Caco-2 (cell line): ENCODE data around the gene ADAM12. TPM values are rescaled to one million over a fixed set of nuclear protein-coding genes. Genes with fewer than 3 reads are reported as not detected.

Experiments
- BruUV-seq: library from RNA; stranded (reverse); fragments of 400-500 nt; replicated peaks from 2 replicates; lab custom pipeline; 2021; lab: Mats Ljungman, UMichigan
- CTCF ChIA-PET: fragments of 300-600 bp; sonication (Branson Sonifier 250); formaldehyde crosslinking; loops from one replicate; lab custom pipeline; 2022; ENCODE audit warnings: antibody characterized with exemption; lab: Charles Lee
- POLR2A ChIA-PET: fragments of 300-600 bp; sonication (Branson Sonifier 250); formaldehyde crosslinking; loops from one replicate; lab custom pipeline; 2022; ENCODE audit warnings: antibody characterized with exemption; lab: Charles Lee
- DNase-seq, 2 experiments: peaks; one replicate each; pipeline versions ENCODE4 v3.0.0 to v3.0.0-alpha.2; 2020 to 2022
- H3K27me3 ChIP-seq: replicated peaks from 2 replicates; pipeline ENCODE4 v1.6.0; 2011; ENCODE audit warnings: low read length; ENCODE audit not compliant: control insufficient read depth, insufficient read depth
- H3K36me3 ChIP-seq: 2 replicates; pipeline ENCODE4 v1.5.1; 2011; ENCODE audit warnings: low read length; ENCODE audit not compliant: control insufficient read depth, insufficient read depth
- H3K4me1 ChIP-seq: fragments of 250-450 bp; sonication (Bioruptor Pico); 2 replicates; pipeline ENCODE4 v1.5.1; 2020; ENCODE audit warnings: mild to moderate bottlenecking
- H3K4me3 ChIP-seq: 2 replicates; pipeline ENCODE4 v1.5.1; 2011; ENCODE audit warnings: low read depth, mild to moderate bottlenecking, control low read depth, low read length
- H3K9me3 ChIP-seq: fragments of 250-450 bp; sonication (Bioruptor Pico); 2 replicates; pipeline ENCODE4 v1.5.1; 2020; ENCODE audit warnings: mild to moderate bottlenecking, moderate library complexity
- H3K27ac Mint-ChIP-seq: one replicate; pipeline ENCODE4 v1.8.0; 2022; ENCODE audit warnings: mixed read lengths; ENCODE audit not compliant: unreplicated experiment
- H3K27me3 Mint-ChIP-seq: one replicate; pipeline ENCODE4 v1.8.0; 2022; ENCODE audit warnings: mixed read lengths; ENCODE audit not compliant: insufficient read depth, unreplicated experiment
- H3K36me3 Mint-ChIP-seq: one replicate; pipeline ENCODE4 v1.8.0; 2022; ENCODE audit warnings: mild to moderate bottlenecking, mixed read lengths; ENCODE audit not compliant: insufficient read depth, unreplicated experiment
- H3K4me1 Mint-ChIP-seq: one replicate; pipeline ENCODE4 v1.8.0; 2022; ENCODE audit warnings: low read depth, mixed read lengths; ENCODE audit not compliant: unreplicated experiment
- H3K4me3 Mint-ChIP-seq: one replicate; pipeline ENCODE4 v1.8.0; 2022; ENCODE audit warnings: mild to moderate bottlenecking, moderate library complexity, mixed read lengths; ENCODE audit not compliant: unreplicated experiment
- H3K9me3 Mint-ChIP-seq: one replicate; pipeline ENCODE4 v1.8.0; 2022; ENCODE audit warnings: mixed read lengths; ENCODE audit not compliant: unreplicated experiment
- CTCF ChIP-seq, 2 experiments: fragments of 200-600 bp in 1 of 2; IDR thresholded peaks; 1 replicate in 1 of 2; 2 replicates in 1 of 2; pipeline versions ENCODE4 v1.5.1 to v1.8.0; 2011 to 2022; ENCODE audit warnings: antibody characterized with exemption in 1 of 2, control low read depth in 1 of 2, inconsistent platforms in 1 of 2, low read depth in 1 of 2, low read length in 1 of 2, mild to moderate bottlenecking in 1 of 2, moderate library complexity in 1 of 2; ENCODE audit not compliant: insufficient read depth in 1 of 2, severe bottlenecking in 1 of 2, unreplicated experiment in 1 of 2
- intact Hi-C: fragments of 100-400 bp; cut with micrococcal nuclease; formaldehyde crosslinking; loops from one replicate; pipeline ENCODE4 v1.10.0; 2022; ENCODE audit not compliant: unreplicated experiment
- total RNA-seq: library from RNA; stranded (reverse); gene quantifications from 2 replicates; pipeline ENCODE4 v1.2.3, GENCODE V29; 2022

ADAM12 gene
- total RNA-seq, 1 experiment from 2014 or later: not detected

- no peaks in the 10 kb centered on the region for H3K36me3 Mint-ChIP-seq
- no peaks in the 10 kb centered on the region for H3K9me3 ChIP-seq
- no peaks in the 10 kb centered on the region for H3K27me3 ChIP-seq
- DNase-seq: no peak
- H3K4me3 ChIP-seq: no peak overlapping the region
- ChIA-PET POLR2A (no interaction called here), CTCF (no interaction called here)
- intact Hi-C loops: no loop called here
- no peaks in the 10 kb centered on the region for H3K4me1 Mint-ChIP-seq
- BruUV-seq: no TSS peak
- no peaks in the 10 kb centered on the region for H3K9me3 Mint-ChIP-seq
- H3K36me3 ChIP-seq: no peaks in the 10 kb centered on the region
- H3K27ac Mint-ChIP-seq: no peak overlapping the region
- peaks cover 12% of the 10 kb centered on the region for H3K27me3 Mint-ChIP-seq
- no peak for TF ChIP-seq CTCF (IDR thresholded peaks at IDR 0.05; ENCODE audit: insufficient read depth in 1 of 2, low read depth in 1 of 2, low read length in 1 of 2, severe bottlenecking in 1 of 2, unreplicated experiment in 1 of 2)
- H3K4me1 ChIP-seq: no peaks in the 10 kb centered on the region
- no peak overlapping the region for H3K4me3 Mint-ChIP-seq
Observed at GRCh38 chr10:126203746-126204145, 184.5 kb downstream of the ADAM12 start.

DNA sequence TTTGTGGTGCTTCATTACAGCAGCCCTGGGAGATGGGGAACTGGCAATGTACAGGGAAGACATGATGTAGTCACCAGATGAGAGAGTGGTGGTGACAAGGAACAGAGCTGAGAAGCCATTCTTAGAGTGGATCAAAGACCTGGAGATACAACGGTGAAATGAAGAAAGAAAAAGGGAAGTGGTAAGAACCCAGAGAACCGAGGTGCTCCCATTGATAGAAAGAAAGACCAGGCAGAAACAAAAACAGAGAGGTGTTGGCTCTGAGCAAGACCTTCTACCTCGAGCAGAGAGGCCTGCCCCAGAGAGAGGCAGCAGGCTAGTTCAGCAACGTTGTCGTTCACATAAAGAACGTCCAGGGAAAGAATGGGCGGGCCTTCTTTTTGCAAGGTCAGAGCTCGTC lies 186.7 kb downstream of the ADAM12 start:
- no peaks in the 10 kb centered on the region for H3K4me1 Mint-ChIP-seq
- CTCF ChIA-PET: interaction anchor here (0.7 kb wide), 1 partner anchor 858 kb away, joined by 3 read pairs; no protein-coding TSS in a partner anchor
- H3K27me3 Mint-ChIP-seq: peaks cover 16% of the 10 kb centered on the region
- DNase-seq: no peak
- Histone ChIP-seq H3K27me3 (no peaks in the 10 kb centered on the region), H3K36me3 (no peaks in the 10 kb centered on the region), H3K9me3 (no peaks in the 10 kb centered on the region), H3K4me3 (no peak overlapping the region), H3K4me1 (no peaks in the 10 kb centered on the region)
- H3K36me3 Mint-ChIP-seq: no peaks in the 10 kb centered on the region
- POLR2A ChIA-PET: no interaction called here
- H3K9me3 Mint-ChIP-seq: no peaks in the 10 kb centered on the region
- no TSS peak for BruUV-seq
- no peak overlapping the region for H3K27ac Mint-ChIP-seq
- intact Hi-C loops: no loop called here
- no peak for TF ChIP-seq CTCF (IDR thresholded peaks at IDR 0.05; ENCODE audit: insufficient read depth in 1 of 2, low read depth in 1 of 2, low read length in 1 of 2, severe bottlenecking in 1 of 2, unreplicated experiment in 1 of 2)
- no peak overlapping the region for H3K4me3 Mint-ChIP-seq

GRCh38 chr10:126199221-126199998 lies 188.9 kb downstream of the ADAM12 start:
- Mint-ChIP-seq H3K27ac (no peak overlapping the region), H3K4me1 (no peaks in the 10 kb centered on the region), H3K4me3 (no peak overlapping the region), H3K36me3 (no peaks in the 10 kb centered on the region), H3K9me3 (no peaks in the 10 kb centered on the region), H3K27me3 (peaks cover 16% of the 10 kb centered on the region)
- H3K4me1 ChIP-seq: no peaks in the 10 kb centered on the region
- DNase-seq: no peak
- intact Hi-C loops: no loop called here
- H3K9me3 ChIP-seq: no peaks in the 10 kb centered on the region
- ChIA-PET POLR2A (no interaction called here), CTCF (interaction anchor here (0.9 kb wide), 1 partner anchor 217 kb away, joined by 3 read pairs; no protein-coding TSS in a partner anchor)
- TF ChIP-seq CTCF (IDR thresholded peaks at IDR 0.05; ENCODE audit: insufficient read depth in 1 of 2, low read depth in 1 of 2, low read length in 1 of 2, severe bottlenecking in 1 of 2, unreplicated experiment in 1 of 2): no peak
- H3K27me3 ChIP-seq: no peaks in the 10 kb centered on the region
- BruUV-seq: no TSS peak
- no peak overlapping the region for H3K4me3 ChIP-seq
- no peaks in the 10 kb centered on the region for H3K36me3 ChIP-seq
